Peyer's patch (tissue), 4 donors: ENCODE data around the gene LINS1.

Experiments used
- POLR2A ChIP-seq, 2 donors: fragments of 450-650 bp; IDR thresholded peaks; one replicate each; pipeline ENCODE4 v1.5.1; 2017; ENCODE audit warnings: antibody characterized with exemption in 2 of 2, mild to moderate bottlenecking in 2 of 2, moderate library complexity in 2 of 2
- TF ChIP-seq, protein P1 (sequence below), 6 experiments: fragments of 450-650 bp in 4 of 6; fragments of 200-600 bp in 2 of 6; sonication (generic) in 1 of 6; IDR thresholded peaks; one replicate each; pipeline ENCODE4 v1.5.1; 2017 to 2019; ENCODE audit warnings: antibody characterized with exemption in 6 of 6, mild to moderate bottlenecking in 3 of 6, moderate library complexity in 1 of 6

GRCh38 chr15:100598655-100599054 is 3.3 kb downstream of the LINS1 start:
- TF ChIP-seq, protein P1, sequence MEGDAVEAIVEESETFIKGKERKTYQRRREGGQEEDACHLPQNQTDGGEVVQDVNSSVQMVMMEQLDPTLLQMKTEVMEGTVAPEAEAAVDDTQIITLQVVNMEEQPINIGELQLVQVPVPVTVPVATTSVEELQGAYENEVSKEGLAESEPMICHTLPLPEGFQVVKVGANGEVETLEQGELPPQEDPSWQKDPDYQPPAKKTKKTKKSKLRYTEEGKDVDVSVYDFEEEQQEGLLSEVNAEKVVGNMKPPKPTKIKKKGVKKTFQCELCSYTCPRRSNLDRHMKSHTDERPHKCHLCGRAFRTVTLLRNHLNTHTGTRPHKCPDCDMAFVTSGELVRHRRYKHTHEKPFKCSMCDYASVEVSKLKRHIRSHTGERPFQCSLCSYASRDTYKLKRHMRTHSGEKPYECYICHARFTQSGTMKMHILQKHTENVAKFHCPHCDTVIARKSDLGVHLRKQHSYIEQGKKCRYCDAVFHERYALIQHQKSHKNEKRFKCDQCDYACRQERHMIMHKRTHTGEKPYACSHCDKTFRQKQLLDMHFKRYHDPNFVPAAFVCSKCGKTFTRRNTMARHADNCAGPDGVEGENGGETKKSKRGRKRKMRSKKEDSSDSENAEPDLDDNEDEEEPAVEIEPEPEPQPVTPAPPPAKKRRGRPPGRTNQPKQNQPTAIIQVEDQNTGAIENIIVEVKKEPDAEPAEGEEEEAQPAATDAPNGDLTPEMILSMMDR (IDR thresholded peaks at IDR 0.05), result no peak
- no peak for TF ChIP-seq POLR2A (IDR thresholded peaks at IDR 0.05)
